Measurements from ENCODE around the gene KRT3. TPM values are rescaled to one million over a fixed set of nuclear protein-coding genes. Genes with fewer than 3 reads are reported as not detected.

Gene KRT3
- total RNA-seq, 1 donor from 2014 or later = not detected

- Mint-ChIP-seq H3K9me3 (ENCODE audit: unreplicated experiment) (no peaks in the 10 kb centered on the region), H3K27ac (ENCODE audit: unreplicated experiment) (no peak overlapping the region)
- no peak for DNase-seq (ENCODE audit: low spot score)
Measured at GRCh38 chr12:52782502-52782901, 13.4 kb downstream of the KRT3 start.

GRCh38 chr12:52781399-52782082, 14.4 kb downstream of the KRT3 start:
- Mint-ChIP-seq H3K36me3 (ENCODE audit: low read depth, unreplicated experiment) (no peaks in the 10 kb centered on the region), H3K4me1 (ENCODE audit: unreplicated experiment) (no peaks in the 10 kb centered on the region), H3K4me3 (ENCODE audit: unreplicated experiment) (no peak overlapping the region), H3K27ac (ENCODE audit: unreplicated experiment) (no peak overlapping the region), H3K9me3 (ENCODE audit: unreplicated experiment) (no peaks in the 10 kb centered on the region), H3K27me3 (ENCODE audit: unreplicated experiment) (peaks cover 5% of the 10 kb centered on the region)
- no peak for TF ChIP-seq CTCF (IDR thresholded peaks at IDR 0.05; ENCODE audit: unreplicated experiment)
- no peak for DNase-seq (ENCODE audit: low spot score)

More at GRCh38 chr12:52782502-52782901, 13.4 kb downstream of the KRT3 start:
- no peaks in the 10 kb centered on the region for H3K36me3 Mint-ChIP-seq (ENCODE audit: low read depth, unreplicated experiment)
- peaks cover 5% of the 10 kb centered on the region for H3K27me3 Mint-ChIP-seq (ENCODE audit: unreplicated experiment)
- H3K4me1 Mint-ChIP-seq (ENCODE audit: unreplicated experiment) = no peaks in the 10 kb centered on the region
- no peak for TF ChIP-seq CTCF (IDR thresholded peaks at IDR 0.05; ENCODE audit: unreplicated experiment)
- no peak overlapping the region for H3K4me3 Mint-ChIP-seq (ENCODE audit: unreplicated experiment)

- H3K27ac Mint-ChIP-seq (ENCODE audit: unreplicated experiment) = no peak overlapping the region
- no peaks in the 10 kb centered on the region for H3K4me1 Mint-ChIP-seq (ENCODE audit: unreplicated experiment)
- no peaks in the 10 kb centered on the region for H3K9me3 Mint-ChIP-seq (ENCODE audit: unreplicated experiment)
- no peak overlapping the region for H3K4me3 Mint-ChIP-seq (ENCODE audit: unreplicated experiment)
- peaks cover 3% of the 10 kb centered on the region for H3K27me3 Mint-ChIP-seq (ENCODE audit: unreplicated experiment)
- no peaks in the 10 kb centered on the region for H3K36me3 Mint-ChIP-seq (ENCODE audit: low read depth, unreplicated experiment)
- no peak for TF ChIP-seq CTCF (IDR thresholded peaks at IDR 0.05; ENCODE audit: unreplicated experiment)
- DNase-seq (ENCODE audit: low spot score) = no peak
Measured at GRCh38 chr12:52779914-52780313, 16.0 kb downstream of the KRT3 start.

GRCh38 chr12:52778833-52779232, 17.1 kb downstream of the KRT3 start:
- Mint-ChIP-seq H3K27ac (ENCODE audit: unreplicated experiment) (no peak overlapping the region), H3K36me3 (ENCODE audit: low read depth, unreplicated experiment) (no peaks in the 10 kb centered on the region), H3K4me1 (ENCODE audit: unreplicated experiment) (no peaks in the 10 kb centered on the region), H3K27me3 (ENCODE audit: unreplicated experiment) (peaks cover 3% of the 10 kb centered on the region), H3K4me3 (ENCODE audit: unreplicated experiment) (no peak overlapping the region), H3K9me3 (ENCODE audit: unreplicated experiment) (no peaks in the 10 kb centered on the region)
- no peak for DNase-seq (ENCODE audit: low spot score)
- TF ChIP-seq CTCF (IDR thresholded peaks at IDR 0.05; ENCODE audit: unreplicated experiment) = no peak

GRCh38 chr12:52777566-52777965, 18.4 kb downstream of the KRT3 start:
- Mint-ChIP-seq H3K4me1 (ENCODE audit: unreplicated experiment) (no peaks in the 10 kb centered on the region), H3K36me3 (ENCODE audit: low read depth, unreplicated experiment) (no peaks in the 10 kb centered on the region), H3K4me3 (ENCODE audit: unreplicated experiment) (no peak overlapping the region), H3K27ac (ENCODE audit: unreplicated experiment) (no peak overlapping the region), H3K9me3 (ENCODE audit: unreplicated experiment) (no peaks in the 10 kb centered on the region), H3K27me3 (ENCODE audit: unreplicated experiment) (peaks cover 3% of the 10 kb centered on the region)
- TF ChIP-seq CTCF (IDR thresholded peaks at IDR 0.05; ENCODE audit: unreplicated experiment) = no peak
- DNase-seq (ENCODE audit: low spot score) = no peak
